Trophoblast cell (in vitro differentiated cells and primary cell): ENCODE results near the gene SYNGR4.

Source experiments
- DNase-seq, 2 donors: peaks; one replicate each; pipeline ENCODE4 v3.0.0-alpha.2; 2016
- H2AFZ ChIP-seq: 2 replicates; pipeline ENCODE4 v1.6.1; 2013; ENCODE audit warnings: low read length, moderate library complexity, mild to moderate bottlenecking; ENCODE audit not compliant: insufficient read depth, poor library complexity
- H2AK5ac ChIP-seq: 2 replicates; pipeline ENCODE4 v1.6.1; 2013; ENCODE audit warnings: mild to moderate bottlenecking, low read length
- H2BK120ac ChIP-seq: 2 replicates; pipeline ENCODE4 v1.6.1; 2013; ENCODE audit warnings: low read length, mild to moderate bottlenecking, moderate library complexity; ENCODE audit not compliant: insufficient read depth, poor library complexity
- H2BK12ac ChIP-seq: 2 replicates; pipeline ENCODE4 v1.6.1; 2013; ENCODE audit warnings: mild to moderate bottlenecking, low read length, moderate library complexity
- H2BK5ac ChIP-seq: 2 replicates; pipeline ENCODE4 v1.6.1; 2013; ENCODE audit warnings: low read length, low read depth, moderate library complexity, mild to moderate bottlenecking; ENCODE audit not compliant: poor library complexity
- H3K14ac ChIP-seq: 2 replicates; pipeline ENCODE4 v1.6.1; 2013; ENCODE audit warnings: mild to moderate bottlenecking, low read length
- H3K18ac ChIP-seq: 2 replicates; pipeline ENCODE4 v1.6.1; 2013; ENCODE audit warnings: mild to moderate bottlenecking, low read length
- H3K23ac ChIP-seq: 2 replicates; pipeline ENCODE4 v1.6.1; 2013; ENCODE audit warnings: low read length
- H3K27ac ChIP-seq: 2 replicates; pipeline ENCODE4 v1.5.1; 2013; ENCODE audit warnings: low read depth, mild to moderate bottlenecking, inconsistent platforms, low read length, moderate library complexity
- H3K27me3 ChIP-seq: 2 replicates; pipeline ENCODE4 v1.6.1; 2013; ENCODE audit warnings: inconsistent platforms, mild to moderate bottlenecking, low read length, moderate library complexity; ENCODE audit not compliant: insufficient read depth
- H3K36me3 ChIP-seq, 2 experiments: 1 replicate in 1 of 2; 2 replicates in 1 of 2; pipeline ENCODE4 v1.6.1; 2013; ENCODE audit warnings: low read length in 2 of 2, mild to moderate bottlenecking in 2 of 2, moderate library complexity in 1 of 2; ENCODE audit not compliant: insufficient read depth in 2 of 2, control insufficient read depth in 1 of 2
- H3K4ac ChIP-seq: 2 replicates; pipeline ENCODE4 v1.6.1; 2013; ENCODE audit warnings: low read depth, mild to moderate bottlenecking, low read length, moderate library complexity
- H3K4me1 ChIP-seq, 2 experiments: 1 replicate in 1 of 2; 2 replicates in 1 of 2; pipeline ENCODE4 v1.6.1; 2013; ENCODE audit warnings: low read length in 2 of 2, mild to moderate bottlenecking in 2 of 2, moderate library complexity in 1 of 2; ENCODE audit not compliant: insufficient read depth in 2 of 2, control insufficient read depth in 1 of 2
- H3K4me2 ChIP-seq: 2 replicates; pipeline ENCODE4 v1.6.1; 2013; ENCODE audit warnings: inconsistent platforms, mild to moderate bottlenecking, low read length, moderate library complexity
- H3K4me3 ChIP-seq: 2 replicates; pipeline ENCODE4 v1.5.1; 2013; ENCODE audit warnings: mild to moderate bottlenecking, low read depth, low read length, inconsistent platforms
- H3K79me1 ChIP-seq: one replicate; pipeline ENCODE4 v1.6.1; 2013; ENCODE audit warnings: low read length
- H3K79me2 ChIP-seq: 2 replicates; pipeline ENCODE4 v1.6.1; 2013; ENCODE audit warnings: low read length, mild to moderate bottlenecking; ENCODE audit not compliant: control insufficient read depth, insufficient read depth, poor library complexity
- H3K9ac ChIP-seq: 2 replicates; pipeline ENCODE4 v1.6.1; 2013; ENCODE audit warnings: mild to moderate bottlenecking, low read length
- H3K9me3 ChIP-seq: 2 replicates; pipeline ENCODE4 v1.6.1; 2013; ENCODE audit warnings: low read depth, mild to moderate bottlenecking, control low read depth, inconsistent platforms, low read length; ENCODE audit not compliant: insufficient read depth
- H4K12ac ChIP-seq: 2 replicates; pipeline ENCODE4 v1.6.1; 2013; ENCODE audit warnings: low read depth, mild to moderate bottlenecking, low read length, moderate library complexity
- H4K8ac ChIP-seq: 2 replicates; pipeline ENCODE4 v1.6.1; 2013; ENCODE audit warnings: low read depth, mild to moderate bottlenecking, low read length, moderate library complexity
- H4K91ac ChIP-seq: one replicate; pipeline ENCODE4 v1.6.1; 2013; ENCODE audit warnings: low read depth, mild to moderate bottlenecking, low read length, moderate library complexity
- WGBS: extraction: QIAGEN DNeasy Blood & Tissue Kit; methylation state at CpG from one replicate; pipeline ENCODE4 v1.1.7; 2013; ENCODE audit warnings: missing lambda C conversion rate; ENCODE audit not compliant: insufficient read length, insufficient coverage; ENCODE audit errors: extremely low coverage; 5-methylcytosine and 5-hydroxymethylcytosine counted together

The SYNGR4 gene

GRCh38 chr19:48396824-48397176 lies 32.6 kb downstream of the SYNGR4 start:
- WGBS, result no CpG with 5 or more reads among the region's 2 CpGs
- Histone ChIP-seq H3K9me3 (peaks cover 2% of the 10 kb centered on the region), H3K79me1 (peaks cover 25% of the 10 kb centered on the region), H3K14ac (no peak overlapping the region), H2BK120ac (no peak overlapping the region), H2AFZ (no peak overlapping the region), H3K4me3 (peak overlapping the region; percentile 39), H3K27me3 (peaks cover 18% of the 10 kb centered on the region), H4K91ac (no peak overlapping the region), H3K36me3 (no peaks in the 10 kb centered on the region), H3K4me2 (no peak overlapping the region), H3K4me1 (peaks cover 18 to 38% of the 10 kb centered on the region in 2 experiments), H3K9ac (no peak overlapping the region), H3K18ac (no peak overlapping the region), H2BK12ac (no peak overlapping the region), H2AK5ac (no peak overlapping the region), H4K12ac (no peak overlapping the region), H3K4ac (no peak overlapping the region), H3K23ac (no peak overlapping the region), H2BK5ac (no peak overlapping the region), H3K79me2 (peaks cover 6% of the 10 kb centered on the region), H3K27ac (no peak overlapping the region), H4K8ac (no peak overlapping the region)
- no peak for DNase-seq

DNA sequence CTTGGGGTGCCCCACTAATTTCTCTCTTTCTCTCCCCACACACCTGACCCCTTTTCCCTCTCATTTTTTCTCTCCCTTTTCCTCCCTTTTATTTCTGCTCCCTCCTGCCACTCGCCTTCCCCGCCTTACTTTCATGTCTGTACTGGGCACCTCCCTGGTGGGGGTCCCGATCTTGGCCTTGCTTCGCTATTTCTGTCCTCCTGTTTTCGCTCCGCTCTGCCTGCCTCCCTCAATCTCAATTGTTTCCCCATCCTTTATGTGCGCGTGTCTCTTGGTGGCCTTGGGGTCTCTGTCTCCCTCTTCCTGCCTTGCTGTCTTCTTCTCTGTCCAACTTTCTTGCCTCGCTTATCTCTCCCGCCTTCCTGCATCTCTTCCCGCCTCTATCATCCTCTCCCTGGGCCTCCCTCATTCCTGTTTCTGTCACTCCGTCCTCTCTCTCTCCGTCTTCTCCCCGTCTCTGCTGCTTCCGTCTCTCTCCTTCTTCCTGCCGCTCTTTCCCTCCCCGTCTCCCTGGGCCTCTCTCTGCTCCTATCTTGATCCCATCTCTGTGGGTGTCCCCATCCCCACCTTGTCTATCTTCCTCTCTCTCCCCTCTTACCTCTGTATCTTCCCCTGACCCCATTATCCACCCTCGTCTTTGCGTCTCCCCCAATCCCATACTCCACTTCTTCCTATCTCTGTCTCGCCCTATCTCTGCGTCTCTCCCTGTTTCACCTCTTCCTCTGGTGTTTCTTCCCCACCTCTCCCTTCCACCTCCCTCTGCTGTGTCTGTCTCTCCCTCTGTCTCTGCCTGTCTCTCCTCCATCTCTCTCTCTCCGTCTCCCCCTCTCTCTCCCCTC lies 33.3 kb downstream of the SYNGR4 start:
- no peak overlapping the region for H3K4ac ChIP-seq
- H3K18ac ChIP-seq, result no peak overlapping the region
- no peak overlapping the region for H3K9ac ChIP-seq
- H4K8ac ChIP-seq, result peak overlapping the region; percentile 78
- H3K4me3 ChIP-seq, result peak overlapping the region; percentile 64
- WGBS, result no CpG with 5 or more reads among the region's 22 CpGs
- peak overlapping the region; percentile 20 for H2AFZ ChIP-seq
- peaks cover 2% of the 10 kb centered on the region for H3K9me3 ChIP-seq
- no peak overlapping the region for H3K27ac ChIP-seq
- no peak overlapping the region for H2BK5ac ChIP-seq
- peak overlapping the region; percentile 87 for H3K4me2 ChIP-seq
- peaks cover 6% of the 10 kb centered on the region for H3K79me2 ChIP-seq
- peak overlapping the region; percentile 71 for H3K14ac ChIP-seq
- H2BK120ac ChIP-seq, result no peak overlapping the region
- no peaks in the 10 kb centered on the region for H3K36me3 ChIP-seq
- DNase-seq, result peak in 1 of 2 donors; percentile 4
- H3K27me3 ChIP-seq, result peaks cover 18% of the 10 kb centered on the region
- H3K23ac ChIP-seq, result no peak overlapping the region
- H3K79me1 ChIP-seq, result peaks cover 25% of the 10 kb centered on the region
- H4K91ac ChIP-seq, result peak overlapping the region; percentile 74
- H4K12ac ChIP-seq, result no peak overlapping the region
- peaks cover 18 to 38% of the 10 kb centered on the region in 2 experiments for H3K4me1 ChIP-seq
- no peak overlapping the region for H2AK5ac ChIP-seq
- peak overlapping the region; percentile 20 for H2BK12ac ChIP-seq

DNA sequence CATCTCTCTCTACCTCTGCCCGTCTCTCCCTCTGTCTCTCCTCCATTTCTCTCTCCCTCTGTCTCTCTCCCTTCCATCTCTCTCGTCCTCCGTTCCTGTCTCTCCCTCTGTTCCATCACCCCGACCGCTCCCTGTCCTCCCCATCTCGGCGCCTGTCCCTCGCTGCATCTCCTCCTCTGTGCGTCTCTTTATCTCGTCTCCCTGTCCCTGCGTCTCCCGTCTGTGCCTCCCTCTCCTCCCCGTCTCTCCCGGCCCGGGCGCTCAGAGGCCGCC lies 33.9 kb downstream of the SYNGR4 start:
- peaks cover 6% of the 10 kb centered on the region for H3K79me2 ChIP-seq
- H3K27me3 ChIP-seq, result peaks cover 18% of the 10 kb centered on the region
- H3K79me1 ChIP-seq, result peaks cover 25% of the 10 kb centered on the region
- no peak overlapping the region for H2BK12ac ChIP-seq
- peaks cover 18 to 38% of the 10 kb centered on the region in 2 experiments for H3K4me1 ChIP-seq
- H4K12ac ChIP-seq, result peak overlapping the region; percentile 59
- H3K36me3 ChIP-seq, result no peaks in the 10 kb centered on the region
- H3K9ac ChIP-seq, result peak overlapping the region; percentile 71
- H3K18ac ChIP-seq, result peak overlapping the region; percentile 37
- peak overlapping the region; percentile 37 for H2AK5ac ChIP-seq
- H2BK5ac ChIP-seq, result no peak overlapping the region
- H3K4me3 ChIP-seq, result peak overlapping the region; percentile 64
- H3K4ac ChIP-seq, result no peak overlapping the region
- peak in 1 of 2 donors; percentile 44 for DNase-seq
- H3K4me2 ChIP-seq, result peak overlapping the region; percentile 87
- H3K9me3 ChIP-seq, result peaks cover 2% of the 10 kb centered on the region
- H3K23ac ChIP-seq, result no peak overlapping the region
- peak overlapping the region; percentile 2 for H2AFZ ChIP-seq
- H3K14ac ChIP-seq, result peak overlapping the region; percentile 71
- peak overlapping the region; percentile 78 for H4K8ac ChIP-seq
- H2BK120ac ChIP-seq, result peak overlapping the region; percentile 12
- no peak overlapping the region for H3K27ac ChIP-seq
- H4K91ac ChIP-seq, result peak overlapping the region; percentile 74
- no CpG with 5 or more reads among the region's 17 CpGs for WGBS

DNA sequence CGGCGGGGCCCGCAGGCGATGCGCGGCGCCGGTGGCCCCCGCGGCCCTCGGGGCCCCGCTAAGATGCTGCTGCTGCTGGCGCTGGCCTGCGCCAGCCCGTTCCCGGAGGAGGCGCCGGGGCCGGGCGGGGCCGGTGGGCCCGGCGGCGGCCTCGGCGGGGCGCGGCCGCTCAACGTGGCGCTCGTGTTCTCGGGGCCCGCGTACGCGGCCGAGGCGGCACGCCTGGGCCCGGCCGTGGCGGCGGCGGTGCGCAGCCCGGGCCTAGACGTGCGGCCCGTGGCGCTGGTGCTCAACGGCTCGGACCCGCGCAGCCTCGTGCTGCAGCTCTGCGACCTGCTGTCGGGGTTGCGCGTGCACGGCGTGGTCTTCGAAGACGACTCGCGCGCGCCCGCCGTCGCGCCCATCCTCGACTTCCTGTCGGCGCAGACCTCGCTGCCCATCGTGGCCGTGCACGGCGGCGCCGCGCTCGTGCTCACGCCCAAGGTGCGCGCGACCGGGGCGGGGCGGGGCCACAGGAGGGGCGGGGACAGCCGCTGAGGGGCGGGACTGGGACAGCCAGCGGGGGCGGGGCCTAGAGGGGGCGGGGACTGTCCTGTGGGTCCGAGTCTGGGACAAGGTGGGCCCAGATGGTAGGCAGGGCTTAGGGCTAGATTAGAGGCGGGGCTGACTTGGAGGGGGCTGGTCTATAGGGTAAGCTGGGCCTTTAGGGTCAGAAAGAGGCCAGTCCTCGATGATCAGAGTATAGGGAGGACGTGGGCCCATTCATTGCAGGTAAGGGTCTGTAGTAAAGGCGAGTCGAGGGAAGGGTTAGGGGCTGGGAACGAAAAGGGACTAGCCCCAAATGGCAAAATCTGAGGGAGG lies 34.4 kb downstream of the SYNGR4 start:
- peaks cover 15 to 32% of the 10 kb centered on the region in 2 experiments for H3K4me1 ChIP-seq
- no peak overlapping the region for H3K27ac ChIP-seq
- H4K91ac ChIP-seq, result peak overlapping the region; percentile 74
- peak overlapping the region; percentile 78 for H4K8ac ChIP-seq
- WGBS, result no CpG with 5 or more reads among the region's 104 CpGs
- H3K27me3 ChIP-seq, result peaks cover 18% of the 10 kb centered on the region
- peak overlapping the region; percentile 71 for H3K9ac ChIP-seq
- H2AFZ ChIP-seq, result peak overlapping the region; percentile 33
- peaks cover 5% of the 10 kb centered on the region for H3K79me2 ChIP-seq
- H3K36me3 ChIP-seq, result no peaks in the 10 kb centered on the region
- peak; percentile 87 to 93 for DNase-seq
- H2BK120ac ChIP-seq, result peak overlapping the region; percentile 12
- peak overlapping the region; percentile 25 for H4K12ac ChIP-seq
- no peak overlapping the region for H2BK12ac ChIP-seq
- H3K4ac ChIP-seq, result no peak overlapping the region
- H3K4me3 ChIP-seq, result peak overlapping the region; percentile 71
- peak overlapping the region; percentile 48 for H3K18ac ChIP-seq
- H3K79me1 ChIP-seq, result peaks cover 20% of the 10 kb centered on the region
- H3K9me3 ChIP-seq, result peaks cover 2% of the 10 kb centered on the region
- no peak overlapping the region for H3K23ac ChIP-seq
- H2BK5ac ChIP-seq, result no peak overlapping the region
- H2AK5ac ChIP-seq, result peak overlapping the region; percentile 11
- peak overlapping the region; percentile 87 for H3K4me2 ChIP-seq
- H3K14ac ChIP-seq, result peak overlapping the region; percentile 71
